ENCODE results near the gene VAV2. TPM values are rescaled to one million over a fixed set of nuclear protein-coding genes. Genes with fewer than 3 reads are reported as not detected.

The VAV2 gene
- total RNA-seq, 1 donor from 2014 or later, result 34.6 TPM

- peaks cover 24% of the 10 kb centered on the region for H3K36me3 ChIP-seq
- H3K27ac ChIP-seq, result no peak overlapping the region
- H3K4me1 ChIP-seq, result no peaks in the 10 kb centered on the region
- intact Hi-C loops (cut with DNase I), result no loop called here
- H3K4me3 ChIP-seq, result no peak overlapping the region
- DNase-seq, result peak; percentile 48
- ATAC-seq, result no peak
- peaks cover 7% of the 10 kb centered on the region for H3K9me3 ChIP-seq
- TF ChIP-seq CTCF (IDR thresholded peaks at IDR 0.05), result no peak
- no peaks in the 10 kb centered on the region for H3K27me3 ChIP-seq
These were observed 229.4 kb downstream of the VAV2 start for GRCh38 chr9:133762488-133763271.

DNA sequence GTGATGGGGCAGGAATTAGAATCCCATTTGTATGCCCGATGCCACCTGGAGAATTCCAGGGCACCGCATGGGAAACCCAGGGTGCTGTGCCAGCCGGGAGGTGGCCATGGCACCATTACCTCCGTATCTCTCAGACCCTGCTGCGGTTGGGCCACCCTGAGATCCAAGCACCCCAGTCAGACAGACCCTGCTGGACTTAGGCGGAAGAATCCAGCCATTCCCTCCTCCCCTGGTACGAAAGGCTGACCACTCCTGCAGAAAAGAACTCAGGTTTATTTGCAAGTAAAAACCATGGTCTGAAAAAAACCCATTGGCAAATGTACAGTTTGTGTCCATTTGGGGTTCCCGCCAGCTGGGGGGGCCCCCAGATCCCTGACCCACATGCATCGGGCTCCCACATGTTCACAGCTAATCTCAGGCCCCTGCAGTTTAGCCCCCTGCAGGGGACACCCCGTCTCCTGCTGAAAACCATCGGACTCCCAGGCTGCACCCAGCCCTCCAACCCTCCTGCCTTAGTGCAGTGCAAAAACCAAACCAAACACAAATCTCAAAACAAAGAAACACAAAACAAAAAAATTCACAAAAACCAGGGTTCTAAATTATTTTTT is 230.4 kb downstream of the VAV2 start:
- H3K4me1 ChIP-seq, result no peaks in the 10 kb centered on the region
- H3K36me3 ChIP-seq, result peaks cover 14% of the 10 kb centered on the region
- ATAC-seq, result no peak
- no peak for TF ChIP-seq CTCF (IDR thresholded peaks at IDR 0.05)
- intact Hi-C loops (cut with DNase I), result no loop called here
- H3K27ac ChIP-seq, result no peak overlapping the region
- peaks cover under 1% of the 10 kb centered on the region for H3K9me3 ChIP-seq
- DNase-seq, result peak; percentile 53
- H3K4me3 ChIP-seq, result no peak overlapping the region
- H3K27me3 ChIP-seq, result no peaks in the 10 kb centered on the region

GRCh38 chr9:133760713-133761290 is 231.3 kb downstream of the VAV2 start:
- no peak for TF ChIP-seq CTCF (IDR thresholded peaks at IDR 0.05)
- no peaks in the 10 kb centered on the region for H3K4me1 ChIP-seq
- no peak for ATAC-seq
- peak; percentile 34 for DNase-seq
- no peaks in the 10 kb centered on the region for H3K27me3 ChIP-seq
- H3K4me3 ChIP-seq, result no peak overlapping the region
- no peaks in the 10 kb centered on the region for H3K9me3 ChIP-seq
- H3K27ac ChIP-seq, result no peak overlapping the region
- intact Hi-C loops (cut with DNase I), result no loop called here
- peaks cover 13% of the 10 kb centered on the region for H3K36me3 ChIP-seq

DNA sequence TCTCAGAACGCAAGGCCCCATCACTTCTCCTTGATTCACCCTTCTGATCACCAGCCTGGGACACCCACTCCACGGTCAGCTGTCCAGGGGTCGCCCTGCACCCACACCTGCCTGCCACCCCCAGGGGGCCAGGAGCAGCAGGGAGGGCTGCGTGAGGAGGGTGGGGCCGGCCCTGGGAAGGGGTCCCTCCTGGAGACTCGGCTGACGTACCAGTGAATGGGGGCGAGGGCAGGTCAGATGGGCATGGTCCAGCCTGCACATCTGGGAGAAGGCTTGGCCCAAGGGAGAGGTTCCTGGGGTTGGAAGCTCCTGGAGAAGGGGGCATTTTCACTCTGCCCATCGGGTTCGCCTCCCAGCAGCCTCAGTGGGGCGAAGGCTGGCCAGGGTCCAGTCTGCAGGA is 232.2 kb downstream of the VAV2 start:
- peak; percentile 57 for DNase-seq
- no peak for TF ChIP-seq CTCF (IDR thresholded peaks at IDR 0.05)
- intact Hi-C loops (cut with DNase I), result no loop called here
- no peaks in the 10 kb centered on the region for H3K4me1 ChIP-seq
- H3K9me3 ChIP-seq, result no peaks in the 10 kb centered on the region
- ATAC-seq, result peak; percentile 17
- peaks cover 13% of the 10 kb centered on the region for H3K36me3 ChIP-seq
- H3K27me3 ChIP-seq, result no peaks in the 10 kb centered on the region
- H3K4me3 ChIP-seq, result no peak overlapping the region
- H3K27ac ChIP-seq, result no peak overlapping the region

GRCh38 chr9:133759146-133759900 is 232.8 kb downstream of the VAV2 start:
- intact Hi-C loops (cut with DNase I), result no loop called here

More at GRCh38 chr9:133759146-133759900, 232.8 kb downstream of the VAV2 start:
- Histone ChIP-seq H3K27ac (no peak overlapping the region), H3K4me3 (no peak overlapping the region), H3K27me3 (no peaks in the 10 kb centered on the region), H3K9me3 (no peaks in the 10 kb centered on the region), H3K4me1 (peaks cover 3% of the 10 kb centered on the region), H3K36me3 (peaks cover 13% of the 10 kb centered on the region)
- TF ChIP-seq CTCF (IDR thresholded peaks at IDR 0.05), result no peak
- ATAC-seq (peak; percentile 81), DNase-seq (peak; percentile 67)
